Mammary epithelial cell (primary cell): ENCODE results near the gene AKR1A1.

ENCODE experiments used
- EZH2 ChIP-seq: IDR thresholded peaks from 2 replicates; pipeline ENCODE4 v1.6.1; 2012; ENCODE audit warnings: low read length, inconsistent platforms, borderline replicate concordance
- TF ChIP-seq, protein P1 (sequence below), 2 donors: IDR thresholded peaks in 1 of 2; conservative IDR thresholded peaks in 1 of 2; 2 replicates each; pipeline ENCODE4 v1.5.1; 2011 to 2012; ENCODE audit warnings: inconsistent platforms in 2 of 2, low read length in 2 of 2, mild to moderate bottlenecking in 2 of 2, control low read depth in 1 of 2, low read depth in 1 of 2; ENCODE audit not compliant: insufficient read depth in 1 of 2; ENCODE audit errors: extremely low read depth in 1 of 2

DNA sequence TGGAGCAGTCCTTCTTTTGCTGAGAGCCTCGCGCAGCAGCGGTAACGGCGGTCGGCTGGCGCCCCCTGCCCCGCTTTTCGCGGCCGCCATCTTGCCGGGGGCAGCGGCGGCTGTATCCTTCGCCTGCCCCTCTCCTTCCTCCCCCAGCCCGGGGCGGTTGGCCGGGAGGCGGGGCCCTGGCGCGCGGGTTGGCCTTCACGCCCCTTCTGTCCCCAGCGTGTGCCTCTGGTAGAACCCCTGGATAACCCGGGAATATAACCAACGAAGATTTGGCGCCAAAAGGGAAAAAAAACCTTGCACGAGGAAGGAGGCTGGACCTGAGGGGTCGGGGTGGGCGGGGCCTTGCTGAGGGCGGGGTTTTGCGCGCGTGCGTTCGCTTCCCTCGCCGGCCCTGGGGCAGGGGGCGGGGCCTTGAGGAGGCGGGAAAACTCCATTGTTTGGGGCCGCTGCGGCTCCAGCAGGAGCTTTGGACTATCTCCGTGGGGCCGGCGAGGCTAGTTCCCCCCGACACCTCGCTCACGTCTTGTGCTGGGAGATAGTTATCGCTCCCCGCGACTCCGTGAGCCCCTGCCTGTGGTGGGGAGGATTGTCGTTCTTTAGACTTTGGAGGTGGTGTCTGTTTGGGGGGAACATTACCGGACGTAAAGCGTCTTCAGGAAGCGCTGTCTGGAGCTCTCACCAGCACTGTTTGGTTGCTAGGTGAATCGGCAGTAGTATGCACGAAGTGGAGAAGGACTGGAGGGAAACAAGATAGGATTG lies 33.9 kb downstream of the AKR1A1 start:
- TF ChIP-seq, protein P1, sequence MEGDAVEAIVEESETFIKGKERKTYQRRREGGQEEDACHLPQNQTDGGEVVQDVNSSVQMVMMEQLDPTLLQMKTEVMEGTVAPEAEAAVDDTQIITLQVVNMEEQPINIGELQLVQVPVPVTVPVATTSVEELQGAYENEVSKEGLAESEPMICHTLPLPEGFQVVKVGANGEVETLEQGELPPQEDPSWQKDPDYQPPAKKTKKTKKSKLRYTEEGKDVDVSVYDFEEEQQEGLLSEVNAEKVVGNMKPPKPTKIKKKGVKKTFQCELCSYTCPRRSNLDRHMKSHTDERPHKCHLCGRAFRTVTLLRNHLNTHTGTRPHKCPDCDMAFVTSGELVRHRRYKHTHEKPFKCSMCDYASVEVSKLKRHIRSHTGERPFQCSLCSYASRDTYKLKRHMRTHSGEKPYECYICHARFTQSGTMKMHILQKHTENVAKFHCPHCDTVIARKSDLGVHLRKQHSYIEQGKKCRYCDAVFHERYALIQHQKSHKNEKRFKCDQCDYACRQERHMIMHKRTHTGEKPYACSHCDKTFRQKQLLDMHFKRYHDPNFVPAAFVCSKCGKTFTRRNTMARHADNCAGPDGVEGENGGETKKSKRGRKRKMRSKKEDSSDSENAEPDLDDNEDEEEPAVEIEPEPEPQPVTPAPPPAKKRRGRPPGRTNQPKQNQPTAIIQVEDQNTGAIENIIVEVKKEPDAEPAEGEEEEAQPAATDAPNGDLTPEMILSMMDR (conservative IDR thresholded peaks at IDR 0.05 in 1 of 2, IDR thresholded peaks at IDR 0.05 in 1 of 2; ENCODE audit: extremely low read depth in 1 of 2, insufficient read depth in 1 of 2, low read depth in 1 of 2, low read length in 2 of 2): peak in 1 of 2 donors; percentile 1
- no peak for TF ChIP-seq EZH2
